Large intestine (tissue), 3 donors: Measurements from ENCODE around the gene NOXA1. TPM values are rescaled to one million over a fixed set of nuclear protein-coding genes. Genes with fewer than 3 reads are reported as not detected.
"Not testable (repeated sequence)": the region's sequence is repeated elsewhere in the genome, so short reads cannot be mapped to it uniquely, and the experiment has no call there.

ENCODE experiments used
- DNase-seq, 2 donors: peaks; one replicate each; pipeline versions ENCODE4 v3.0.0 to v3.0.0-alpha.2; 2013
- H3K27ac ChIP-seq: one replicate; pipeline ENCODE4 v1.5.1; 2013; ENCODE audit warnings: low read length
- H3K27me3 ChIP-seq: 2 replicates; pipeline ENCODE4 v1.6.1; 2013; ENCODE audit warnings: low read length; ENCODE audit not compliant: control insufficient read depth, insufficient read depth
- H3K36me3 ChIP-seq: 2 replicates; pipeline ENCODE4 v1.6.1; 2013; ENCODE audit warnings: low read length; ENCODE audit not compliant: control insufficient read depth, insufficient read depth
- H3K4me1 ChIP-seq: one replicate; pipeline ENCODE4 v1.6.1; 2013; ENCODE audit warnings: low read length; ENCODE audit not compliant: control insufficient read depth, insufficient read depth
- H3K4me3 ChIP-seq: one replicate; pipeline ENCODE4 v1.5.1; 2013; ENCODE audit warnings: low read length
- H3K9me3 ChIP-seq: one replicate; pipeline ENCODE4 v1.6.1; 2013; ENCODE audit warnings: mild to moderate bottlenecking, low read depth, low read length, moderate library complexity; ENCODE audit not compliant: control insufficient read depth
- WGBS: methylation state at CpG from one replicate; pipeline ENCODE4 v1.1.5; 2013; ENCODE audit warnings: low lambda C conversion rate; ENCODE audit not compliant: insufficient coverage; 5-methylcytosine and 5-hydroxymethylcytosine counted together
- polyA plus RNA-seq: library from polyadenylated mRNA; unstranded; fragments of 120-200 nt; gene quantifications from one replicate; pipeline ENCODE4 v1.2.1, GENCODE V29; 2013

NOXA1 gene
- polyA plus RNA-seq, 1 donor, result 11.8 TPM

GRCh38 chr9:137446851-137447471, 23.8 kb downstream of the NOXA1 start:
- no peaks in the 10 kb centered on the region for H3K9me3 ChIP-seq
- no peak overlapping the region for H3K4me3 ChIP-seq
- H3K4me1 ChIP-seq, result peaks cover 18% of the 10 kb centered on the region
- no peak overlapping the region for H3K27ac ChIP-seq
- no CpG with 5 or more reads among the region's 21 CpGs for WGBS
- DNase-seq, result no peak
- H3K36me3 ChIP-seq, result peaks cover 7% of the 10 kb centered on the region
- H3K27me3 ChIP-seq, result no peaks in the 10 kb centered on the region

- Histone ChIP-seq H3K9me3 (no peaks in the 10 kb centered on the region), H3K36me3 (peaks cover 13% of the 10 kb centered on the region), H3K27ac (no peak overlapping the region), H3K4me1 (peaks cover 14% of the 10 kb centered on the region), H3K27me3 (no peaks in the 10 kb centered on the region), H3K4me3 (no peak overlapping the region)
- no peak for DNase-seq
- WGBS, result no CpG with 5 or more reads among the region's 27 CpGs
Observed at GRCh38 chr9:137447722-137448601, 24.8 kb downstream of the NOXA1 start.

- Histone ChIP-seq H3K4me3 (no peak overlapping the region), H3K9me3 (peaks cover 2% of the 10 kb centered on the region), H3K4me1 (peaks cover 16% of the 10 kb centered on the region), H3K36me3 (peaks cover 14% of the 10 kb centered on the region), H3K27me3 (no peaks in the 10 kb centered on the region), H3K27ac (no peak overlapping the region)
- no CpG with 5 or more reads among the region's 16 CpGs for WGBS
- no peak for DNase-seq
Observed at GRCh38 chr9:137448602-137448962, 25.4 kb downstream of the NOXA1 start.

- WGBS, result no CpG with 5 or more reads among the region's 36 CpGs
- no peak for DNase-seq
- peaks cover 17% of the 10 kb centered on the region for H3K4me1 ChIP-seq
Observed at GRCh38 chr9:137449081-137449844, 26.1 kb downstream of the NOXA1 start.

GRCh38 chr9:137449931-137450538, 26.8 kb downstream of the NOXA1 start:
- WGBS, result no CpG with 5 or more reads among the region's 18 CpGs
- Histone ChIP-seq H3K27ac (no peak overlapping the region), H3K4me1 (peaks cover 23% of the 10 kb centered on the region), H3K27me3 (no peaks in the 10 kb centered on the region), H3K4me3 (no peak overlapping the region), H3K36me3 (peaks cover 14% of the 10 kb centered on the region), H3K9me3 (peaks cover 8% of the 10 kb centered on the region)
- DNase-seq, result no peak

More at GRCh38 chr9:137449081-137449844, 26.1 kb downstream of the NOXA1 start:
- Histone ChIP-seq H3K36me3 (peaks cover 14% of the 10 kb centered on the region), H3K27me3 (no peaks in the 10 kb centered on the region), H3K4me3 (no peak overlapping the region), H3K9me3 (peaks cover 3% of the 10 kb centered on the region), H3K27ac (no peak overlapping the region)

GRCh38 chr9:137450539-137451222, 27.5 kb downstream of the NOXA1 start:
- not testable (repeated sequence) for H3K27ac ChIP-seq

GRCh38 chr9:137451264-137452005, 28.2 kb downstream of the NOXA1 start:
- H3K27me3 ChIP-seq, H3K27ac ChIP-seq, H3K4me3 ChIP-seq, H3K9me3 ChIP-seq, DNase-seq: not testable (repeated sequence)
- 95% methylated on average over 3 of the region's 31 CpGs for WGBS
- peaks cover 22% of the 10 kb centered on the region for H3K36me3 ChIP-seq
- H3K4me1 ChIP-seq, result peaks cover 14% of the 10 kb centered on the region

More at GRCh38 chr9:137450539-137451222, 27.5 kb downstream of the NOXA1 start:
- Histone ChIP-seq H3K36me3 (peaks cover 18% of the 10 kb centered on the region), H3K4me1 (peaks cover 19% of the 10 kb centered on the region)
- H3K4me3 ChIP-seq, H3K9me3 ChIP-seq, H3K27me3 ChIP-seq, DNase-seq: not testable (repeated sequence)
- no CpG with 5 or more reads among the region's 24 CpGs for WGBS

GRCh38 chr9:137452006-137452760, 29.0 kb downstream of the NOXA1 start:
- Histone ChIP-seq H3K27ac (no peak overlapping the region), H3K27me3 (no peaks in the 10 kb centered on the region), H3K36me3 (peaks cover 27% of the 10 kb centered on the region), H3K9me3 (peaks cover 8% of the 10 kb centered on the region), H3K4me3 (no peak overlapping the region), H3K4me1 (peaks cover 14% of the 10 kb centered on the region)
- no peak for DNase-seq
- WGBS, result 100% methylated on average over 1 of the region's 17 CpGs
